Transverse colon (tissue), 4 donors: Measurements from ENCODE around the gene DDX42.

Experiments
- CTCF ChIP-seq, 5 experiments: fragments of 200-600 bp in 3 of 5; fragments of 450-650 bp in 2 of 5; sonication (generic) in 3 of 5; IDR thresholded peaks; 1 replicate in 2 of 5; 2 replicates in 3 of 5; pipeline ENCODE4 v1.5.1; 2016 to 2017; ENCODE audit warnings: antibody characterized with exemption in 5 of 5, inconsistent platforms in 3 of 5, mild to moderate bottlenecking in 2 of 5, moderate library complexity in 1 of 5
- POLR2AphosphoS5 ChIP-seq, 3 donors: sonication (generic); formaldehyde crosslinking; IDR thresholded peaks; one replicate each; pipeline ENCODE4 v1.6.1; 2016; ENCODE audit warnings: antibody characterized with exemption in 3 of 3

GRCh38 chr17:63792055-63792729, 18.2 kb downstream of the DDX42 start:
- TF ChIP-seq CTCF (IDR thresholded peaks at IDR 0.05) (no peak), POLR2AphosphoS5 (IDR thresholded peaks at IDR 0.05) (no peak)
